ENCODE results near the gene ROPN1B.

DNA sequence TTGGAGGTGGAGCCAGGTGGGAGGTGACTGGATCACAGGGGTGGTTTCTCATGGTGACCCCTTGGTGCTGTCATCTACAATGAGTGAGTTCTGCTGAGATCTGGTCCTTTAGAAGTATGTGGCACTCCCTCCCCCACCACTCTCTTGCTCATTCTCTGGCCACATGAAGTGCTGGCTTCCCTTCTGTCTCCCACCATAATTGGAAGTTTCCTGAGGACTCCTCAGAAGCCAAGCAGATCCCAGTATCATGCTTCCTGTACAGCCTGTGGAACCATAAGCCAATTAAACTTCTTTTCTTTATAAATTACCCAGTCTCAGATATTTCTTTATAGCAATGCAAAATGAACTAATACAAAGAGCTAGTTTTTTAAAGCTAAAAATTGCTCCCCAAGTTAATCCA, 60.3 kb downstream of the ROPN1B start:
- TF ChIP-seq, protein P1, sequence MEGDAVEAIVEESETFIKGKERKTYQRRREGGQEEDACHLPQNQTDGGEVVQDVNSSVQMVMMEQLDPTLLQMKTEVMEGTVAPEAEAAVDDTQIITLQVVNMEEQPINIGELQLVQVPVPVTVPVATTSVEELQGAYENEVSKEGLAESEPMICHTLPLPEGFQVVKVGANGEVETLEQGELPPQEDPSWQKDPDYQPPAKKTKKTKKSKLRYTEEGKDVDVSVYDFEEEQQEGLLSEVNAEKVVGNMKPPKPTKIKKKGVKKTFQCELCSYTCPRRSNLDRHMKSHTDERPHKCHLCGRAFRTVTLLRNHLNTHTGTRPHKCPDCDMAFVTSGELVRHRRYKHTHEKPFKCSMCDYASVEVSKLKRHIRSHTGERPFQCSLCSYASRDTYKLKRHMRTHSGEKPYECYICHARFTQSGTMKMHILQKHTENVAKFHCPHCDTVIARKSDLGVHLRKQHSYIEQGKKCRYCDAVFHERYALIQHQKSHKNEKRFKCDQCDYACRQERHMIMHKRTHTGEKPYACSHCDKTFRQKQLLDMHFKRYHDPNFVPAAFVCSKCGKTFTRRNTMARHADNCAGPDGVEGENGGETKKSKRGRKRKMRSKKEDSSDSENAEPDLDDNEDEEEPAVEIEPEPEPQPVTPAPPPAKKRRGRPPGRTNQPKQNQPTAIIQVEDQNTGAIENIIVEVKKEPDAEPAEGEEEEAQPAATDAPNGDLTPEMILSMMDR (IDR thresholded peaks at IDR 0.05 in 8 of 11, conservative IDR thresholded peaks at IDR 0.05 in 3 of 11): no peak
- TF ChIP-seq POLR2AphosphoS5 (IDR thresholded peaks at IDR 0.05): no peak
- TF ChIP-seq POLR2A (IDR thresholded peaks at IDR 0.05): no peak
